GM12892 (cell line): ENCODE measurements around the gene GAS2L3.

Experiments used
- POLR2A ChIP-seq: IDR thresholded peaks from 2 replicates; pipeline ENCODE4 v1.6.1; 2011; ENCODE audit warnings: low read depth, low read length, control low read depth
- POLR2AphosphoS5 ChIP-seq: IDR thresholded peaks from 2 replicates; pipeline ENCODE4 v1.6.1; 2011; ENCODE audit warnings: low read depth, low read length, control low read depth

DNA sequence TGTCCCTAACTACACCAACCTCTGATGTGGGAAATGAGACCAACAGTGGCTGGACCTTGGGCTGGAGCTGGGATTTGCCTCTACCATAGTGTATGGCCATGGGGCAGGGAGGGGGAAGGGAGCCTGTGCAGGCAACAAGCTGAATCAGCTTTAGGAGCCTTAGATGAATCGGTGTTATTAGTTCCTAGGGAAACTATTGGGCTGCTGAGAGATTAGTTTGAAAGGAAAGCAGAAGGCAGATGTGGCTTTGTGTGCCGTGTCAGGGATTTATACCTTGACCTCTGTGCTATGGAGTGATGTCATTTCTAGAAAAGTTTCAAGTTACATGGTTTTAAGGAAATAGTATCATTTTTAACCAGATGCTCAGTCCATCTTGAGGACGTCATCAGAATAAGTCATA lies 19.5 kb upstream of the GAS2L3 start:
- TF ChIP-seq POLR2A (no peak), POLR2AphosphoS5 (no peak)
